HG03558 (cell line): ENCODE data around the gene WWOX.

ENCODE experiments used
- ATAC-seq: cut with Tn5 transposase; IDR thresholded peaks from one replicate; pipeline ENCODE4 v1.9.1; 2021; ENCODE audit warnings: moderate number of reproducible peaks; ENCODE audit not compliant: unreplicated experiment; ENCODE audit errors: extremely low read depth

Gene WWOX

GRCh38 chr16:78967948-78968347 lies 868.5 kb downstream of the WWOX start:
- no peak for ATAC-seq

GRCh38 chr16:78969721-78970120 lies 870.3 kb downstream of the WWOX start:
- no peak for ATAC-seq

GRCh38 chr16:78970650-78971049 lies 871.2 kb downstream of the WWOX start:
- ATAC-seq: no peak

- no peak for ATAC-seq
These were observed 872.6 kb downstream of the WWOX start for GRCh38 chr16:78972006-78972405.

- no peak for ATAC-seq
These were observed 873.5 kb downstream of the WWOX start for GRCh38 chr16:78972986-78973385.

DNA sequence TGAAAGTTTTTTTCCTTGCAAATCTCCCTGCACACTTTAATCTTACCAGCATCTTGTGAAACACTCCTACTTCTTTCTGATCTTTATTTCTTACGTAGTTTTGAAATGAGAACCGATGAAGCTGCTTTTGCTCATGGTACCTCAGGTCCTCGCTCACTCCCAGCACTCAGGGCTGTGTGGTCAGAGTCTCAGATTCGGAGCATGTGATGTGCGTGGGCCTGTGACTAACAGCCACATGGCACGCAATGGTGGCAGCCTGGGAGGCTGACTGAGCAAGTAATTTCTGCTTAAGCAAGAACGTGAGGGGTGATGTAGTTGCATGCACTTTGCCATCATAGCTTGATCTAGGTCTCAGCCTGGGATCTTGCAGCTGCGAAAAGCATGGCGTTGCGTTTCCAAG lies 876.8 kb downstream of the WWOX start:
- no peak for ATAC-seq

DNA sequence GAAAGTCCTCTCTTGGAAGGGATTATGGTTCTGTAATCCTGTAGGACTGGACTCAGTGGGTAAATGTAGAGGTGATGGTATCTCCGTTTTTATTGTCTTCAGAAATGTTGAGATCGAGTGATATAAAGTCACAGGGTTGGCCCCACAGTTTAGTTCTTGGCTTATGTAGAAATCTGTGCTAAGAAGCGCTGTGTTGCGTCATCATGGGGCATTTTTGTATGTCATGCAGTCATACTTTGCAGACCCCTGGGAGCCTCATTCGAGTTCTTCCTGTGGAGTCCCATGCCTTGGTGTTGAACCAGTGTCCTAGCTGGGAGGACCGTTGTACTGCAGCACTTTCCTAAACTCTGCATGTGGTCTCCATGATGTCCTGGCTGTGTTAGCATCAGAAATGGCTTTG lies 881.4 kb downstream of the WWOX start:
- ATAC-seq: no peak

DNA sequence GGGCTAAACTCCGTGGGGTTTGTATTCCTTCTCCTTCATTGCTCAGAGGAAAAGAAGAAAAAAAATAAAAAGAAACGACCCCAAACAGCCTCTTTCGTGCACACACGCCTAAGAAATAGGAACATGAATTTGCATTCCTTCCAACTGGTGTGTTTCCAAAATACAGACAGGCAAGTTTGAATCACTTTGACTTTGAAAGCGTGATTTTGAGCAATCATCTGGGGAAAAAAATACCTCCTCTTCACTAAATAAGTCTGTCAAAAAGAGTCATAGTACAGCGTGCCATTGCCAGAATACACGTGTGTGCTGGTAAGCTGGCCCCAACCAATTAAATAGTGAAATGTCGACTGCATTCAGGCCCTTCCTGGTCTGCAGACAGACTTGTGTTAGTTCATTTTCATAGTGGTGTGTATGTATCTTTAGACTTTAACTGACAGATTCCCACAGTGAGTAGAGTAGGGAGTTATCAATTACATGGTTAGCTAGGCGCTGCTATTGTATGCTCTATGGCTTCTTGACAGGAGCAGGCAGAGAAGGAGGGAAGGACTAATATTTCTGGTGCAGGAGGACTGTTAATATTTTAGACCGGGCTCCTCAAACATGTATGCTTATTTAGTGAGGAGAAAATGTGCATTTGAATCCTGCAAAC lies 882.8 kb downstream of the WWOX start:
- no peak for ATAC-seq

DNA sequence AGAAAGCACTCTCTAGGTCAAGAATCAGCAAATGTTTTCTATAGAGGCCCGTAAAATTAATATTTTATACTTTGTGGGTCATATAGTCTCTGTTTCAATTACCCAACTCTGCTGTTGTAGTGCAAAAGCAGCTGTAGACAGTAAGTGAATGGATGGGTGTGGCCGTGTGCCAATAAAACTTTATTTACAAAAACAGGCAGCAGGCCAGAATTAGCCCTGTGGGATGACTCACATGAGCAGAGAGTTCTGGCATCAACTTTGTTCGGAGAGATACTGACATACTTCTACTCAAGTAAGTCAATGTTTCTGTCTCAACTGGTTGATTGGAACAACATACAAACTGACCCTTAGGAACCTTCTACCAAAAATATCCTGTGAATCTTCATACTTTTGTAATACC lies 884.9 kb downstream of the WWOX start:
- ATAC-seq: no peak

DNA sequence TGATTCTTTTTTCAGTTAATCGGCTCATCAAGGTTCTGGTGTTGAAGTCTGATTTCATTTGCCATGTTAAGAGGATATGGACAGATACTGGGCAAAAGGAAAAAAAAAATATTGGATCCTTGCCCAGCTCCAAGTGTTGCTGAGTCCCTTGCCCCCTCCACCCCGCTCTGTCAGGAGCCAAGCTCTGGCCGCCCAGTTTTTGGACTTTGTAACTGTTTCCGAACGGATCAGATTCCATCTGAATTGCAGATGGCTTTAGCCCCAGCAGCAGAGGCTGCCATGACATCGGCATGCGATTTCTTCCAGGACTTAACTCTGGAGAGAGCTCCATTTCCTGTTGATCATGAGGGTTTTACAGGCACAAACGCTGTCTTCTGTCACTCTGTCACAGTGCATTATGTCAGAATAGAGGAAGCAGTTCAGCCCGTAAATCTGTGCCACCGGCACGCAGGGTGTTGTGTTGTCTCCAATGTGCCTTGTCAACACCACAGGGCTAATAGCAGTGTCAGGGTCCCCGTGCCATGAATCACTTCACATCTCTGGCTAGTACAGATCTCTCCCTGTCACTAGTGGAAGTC lies 885.5 kb downstream of the WWOX start:
- no peak for ATAC-seq

DNA sequence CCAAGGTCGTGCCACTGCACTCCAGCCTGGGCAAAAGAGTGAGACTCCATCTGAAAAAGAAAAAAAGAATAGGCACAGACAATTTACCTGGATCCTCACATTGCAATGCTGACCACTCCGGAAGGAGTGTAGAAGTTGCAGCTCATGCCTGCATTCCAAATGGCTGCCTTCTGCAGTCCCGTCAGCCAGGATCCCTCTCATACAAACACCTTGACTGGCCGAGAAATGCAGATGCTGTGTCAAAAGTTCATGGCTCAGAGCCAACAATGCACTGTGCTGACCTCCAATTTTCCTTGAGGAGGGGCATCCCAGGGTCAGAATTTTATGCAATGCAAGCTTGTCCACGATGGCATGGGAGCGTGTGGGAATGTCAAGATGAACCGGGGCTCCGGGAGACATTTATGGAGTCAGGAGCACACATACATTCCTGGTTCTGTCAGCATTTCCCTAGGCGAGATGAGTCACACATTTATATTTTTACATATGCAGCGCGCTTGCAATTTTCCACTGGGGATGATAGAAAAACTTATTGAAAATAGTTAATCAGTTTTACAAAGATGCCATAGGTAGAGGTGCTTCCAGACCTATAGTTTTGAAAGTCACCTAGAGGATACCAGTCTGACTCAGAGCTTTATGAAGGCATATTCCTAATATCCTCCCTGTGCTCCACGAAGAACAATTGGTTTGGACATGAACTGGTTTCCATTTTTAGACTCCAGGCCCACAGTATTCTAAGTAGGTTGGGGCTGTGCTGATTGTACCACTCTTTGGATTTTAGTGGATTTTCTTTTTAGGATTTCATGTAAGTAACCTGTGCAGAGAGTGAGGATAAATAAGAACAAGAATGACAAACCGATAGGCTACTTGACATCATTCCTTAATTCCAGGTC lies 886.5 kb downstream of the WWOX start:
- no peak for ATAC-seq

- no peak for ATAC-seq
These were observed 888.2 kb downstream of the WWOX start for GRCh38 chr16:78987666-78988065.

- ATAC-seq: no peak
These were observed 889.0 kb downstream of the WWOX start for GRCh38 chr16:78988361-78988969.

DNA sequence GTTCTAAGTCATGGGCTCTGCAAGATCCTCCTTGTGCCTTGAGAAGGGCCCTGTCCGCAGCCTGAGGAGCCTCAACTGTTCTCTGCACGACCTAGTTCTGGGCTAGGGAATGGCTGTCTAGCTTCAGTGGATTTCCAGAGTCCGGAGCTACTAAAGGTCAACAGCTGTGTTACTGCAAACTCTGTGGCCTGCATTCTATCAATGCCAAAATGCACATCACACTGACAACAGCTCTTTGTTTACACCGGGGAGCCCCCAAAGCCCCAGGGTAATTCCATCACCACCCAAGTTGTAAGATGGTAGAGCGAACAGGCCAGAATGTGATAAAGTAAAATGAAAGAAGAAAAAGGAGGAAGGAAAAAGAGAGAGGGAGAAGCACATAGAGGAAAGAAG lies 890.9 kb downstream of the WWOX start:
- ATAC-seq: no peak

DNA sequence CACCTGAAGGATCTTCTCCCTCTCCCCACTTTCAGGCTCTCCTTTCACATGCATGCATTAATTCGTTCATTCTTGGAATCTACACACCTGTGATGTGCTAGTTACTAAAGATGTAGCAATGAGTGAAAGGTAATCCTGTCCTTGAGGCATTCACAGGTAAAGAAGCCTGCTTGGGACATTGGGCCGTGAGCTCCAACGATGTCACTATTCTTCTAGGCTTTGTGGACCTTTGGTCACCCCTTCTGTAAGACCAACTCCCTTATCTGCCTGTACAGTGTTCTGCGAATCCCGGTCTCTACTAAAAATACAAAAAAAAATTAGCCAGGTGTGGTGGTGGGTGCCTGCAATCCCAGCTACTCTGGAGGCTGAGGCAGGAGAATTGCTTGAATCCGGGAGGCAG lies 892.5 kb downstream of the WWOX start:
- no peak for ATAC-seq

DNA sequence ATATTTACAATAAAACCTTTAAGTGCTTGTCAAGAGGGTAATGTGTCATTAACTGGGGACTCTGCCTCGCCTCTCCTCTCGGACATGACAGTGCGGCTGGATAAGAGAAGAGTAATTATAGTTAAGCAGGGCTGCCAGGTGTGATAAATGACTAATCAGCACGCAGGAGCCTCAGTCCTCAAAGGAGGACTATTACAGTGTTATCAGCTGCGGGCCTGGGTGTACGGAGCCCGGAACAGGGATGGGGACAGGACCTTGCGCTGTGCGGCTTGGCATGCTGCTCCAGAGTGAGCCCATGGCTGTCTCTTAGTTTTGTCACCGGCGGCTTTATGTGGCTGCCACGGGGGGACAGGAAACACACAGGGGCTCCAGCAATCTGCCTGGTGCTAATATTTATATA lies 893.9 kb downstream of the WWOX start:
- ATAC-seq: no peak

DNA sequence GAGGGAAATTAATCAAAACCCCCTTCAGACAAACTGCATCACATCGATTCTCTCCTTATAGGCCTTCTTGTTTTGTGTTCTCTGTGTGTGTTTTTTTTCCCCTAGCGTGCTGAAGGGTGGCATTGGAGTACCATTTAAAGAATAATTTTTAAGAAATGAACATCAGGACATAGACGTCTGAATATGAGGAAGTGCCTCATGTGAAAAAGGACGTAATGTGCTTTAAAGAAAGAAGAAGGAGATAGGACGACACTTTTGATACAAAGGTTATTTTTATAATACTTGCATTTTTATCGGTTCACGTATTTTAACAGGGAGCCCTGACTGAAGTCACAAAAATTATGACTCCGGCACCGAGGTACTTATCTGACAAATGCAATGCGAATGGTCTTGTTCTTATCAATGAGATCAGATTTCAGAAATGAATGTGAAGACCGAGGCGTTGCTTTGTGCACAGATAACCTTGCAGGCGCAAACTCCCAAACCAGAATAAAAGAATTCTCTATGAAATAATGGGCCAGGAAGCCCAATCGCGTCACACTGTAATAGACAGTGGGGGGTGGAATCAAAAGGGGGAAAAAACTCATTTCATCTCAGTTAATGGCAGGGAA lies 894.8 kb downstream of the WWOX start:
- ATAC-seq: no peak

- ATAC-seq: no peak
These were observed 896.0 kb downstream of the WWOX start for GRCh38 chr16:78995441-78995840.

GRCh38 chr16:78996790-78997189 lies 897.3 kb downstream of the WWOX start:
- ATAC-seq: no peak

- no peak for ATAC-seq
These were observed 899.4 kb downstream of the WWOX start for GRCh38 chr16:78998879-78999278.
